GM12878 (cell line): ENCODE data around the gene PERCC1. TPM values are rescaled to one million over a fixed set of nuclear protein-coding genes. Genes with fewer than 3 reads are reported as not detected.

Experiments used
- ATAC-seq: fragments of 200-7000 bp; cut with Tn5 transposase; 3 replicates; pipeline ENCODE4 v1.9.1; 2020; ENCODE audit warnings: mild to moderate bottlenecking, moderate library complexity
- BruUV-seq: library from RNA; stranded (reverse); fragments of 400-500 nt; replicated peaks from 2 replicates; lab custom pipeline; 2021; lab: Mats Ljungman, UMichigan
- CTCF ChIA-PET: fragments of 300-600 bp; sonication (Branson Sonifier 250); formaldehyde crosslinking; extraction: SDS; loops from one replicate; lab custom pipeline; 2021; ENCODE audit warnings: inconsistent platforms; lab: Yijun Ruan, JAX
- POLR2A ChIA-PET: fragments of 350-600 bp; formaldehyde crosslinking; extraction: SDS; loops from one replicate; lab custom pipeline; 2021; ENCODE audit warnings: inconsistent platforms; lab: Charles Lee
- RAD21 ChIA-PET: fragments of 300-600 bp; sonication (Branson Sonifier 250); formaldehyde crosslinking; loops from one replicate; lab custom pipeline; 2023; ENCODE audit warnings: antibody characterized with exemption; ENCODE audit not compliant: unreplicated experiment; lab: Charles Lee
- SMC1A ChIA-PET: fragments of 300-600 bp; sonication (Branson Sonifier 250); formaldehyde crosslinking; loops from one replicate; lab custom pipeline; 2023; ENCODE audit not compliant: unreplicated experiment, uncharacterized antibody; lab: Charles Lee
- DNase-seq: peaks from one replicate; pipeline ENCODE4 v3.0.0-alpha.2; 2011; ENCODE audit warnings: low read depth, low spot score
- FAIRE-seq: peaks from 3 replicates; lab custom pipeline; 2011; peaks lifted over from hg19 to GRCh38; lab: Jason Lieb, UNC
- H2AFZ ChIP-seq: 2 replicates; pipeline ENCODE4 v1.6.0; 2011; ENCODE audit warnings: low read depth, low read length, control low read depth; ENCODE audit not compliant: control insufficient read depth
- H3K27ac ChIP-seq: 2 replicates; pipeline ENCODE4 v1.5.1; 2011; ENCODE audit warnings: control low read depth; ENCODE audit not compliant: control insufficient read depth, insufficient read depth
- H3K27me3 ChIP-seq, 2 experiments: replicated peaks in 1 of 2; 2 replicates each; pipeline versions ENCODE4 v1.6.0 to v1.6.1; 2011; ENCODE audit warnings: low read length in 1 of 2; ENCODE audit not compliant: control insufficient read depth in 2 of 2, insufficient read depth in 2 of 2
- H3K36me3 ChIP-seq, 2 experiments: 2 replicates each; pipeline ENCODE4 v1.5.1; 2011; ENCODE audit warnings: low read length in 1 of 2; ENCODE audit not compliant: control insufficient read depth in 2 of 2, insufficient read depth in 2 of 2
- H3K4me1 ChIP-seq: 2 replicates; pipeline ENCODE4 v1.6.1; 2011; ENCODE audit warnings: mild to moderate bottlenecking, low read length, moderate library complexity, mixed read lengths; ENCODE audit not compliant: control insufficient read depth, insufficient read depth
- H3K4me2 ChIP-seq: 2 replicates; pipeline ENCODE4 v1.6.0; 2011; ENCODE audit warnings: control low read depth; ENCODE audit not compliant: control insufficient read depth, insufficient read depth
- H3K4me3 ChIP-seq: fragments of 200-600 bp; sonication (generic); 2 replicates; pipeline ENCODE4 v1.5.1; 2016
- H3K79me2 ChIP-seq: 2 replicates; pipeline ENCODE4 v1.6.0; 2011; ENCODE audit warnings: low read length; ENCODE audit not compliant: control insufficient read depth, insufficient read depth
- H3K9ac ChIP-seq: 2 replicates; pipeline ENCODE4 v1.8.0; 2011; ENCODE audit warnings: low read length, control low read depth, mixed read lengths; ENCODE audit not compliant: control insufficient read depth, insufficient read depth
- H3K9me3 ChIP-seq: replicated peaks from 3 replicates; pipeline ENCODE4 v1.5.1; 2011; ENCODE audit warnings: mild to moderate bottlenecking, low read length; ENCODE audit not compliant: control insufficient read depth, insufficient read depth
- H4K20me1 ChIP-seq: 2 replicates; pipeline ENCODE4 v1.6.0; 2011; ENCODE audit not compliant: control insufficient read depth, insufficient read depth
- ATF3 ChIP-seq: IDR thresholded peaks from 2 replicates; pipeline ENCODE4 v1.6.1; 2011; ENCODE audit warnings: low read depth, mild to moderate bottlenecking, low read length, moderate library complexity, borderline replicate concordance; ENCODE audit errors: extremely low read depth
- BCL11A ChIP-seq: IDR thresholded peaks from 2 replicates; pipeline ENCODE4 v1.6.1; 2011; ENCODE audit warnings: low read depth, low read length
- BHLHE40 ChIP-seq, 2 experiments: fragments of 450-650 bp in 1 of 2; IDR thresholded peaks; 2 replicates each; pipeline ENCODE4 v1.6.1; 2011 to 2017; ENCODE audit warnings: low read depth in 2 of 2, borderline replicate concordance in 1 of 2, improper control_type of control experiment in 1 of 2, low read length in 1 of 2, mild to moderate bottlenecking in 1 of 2
- DPF2 ChIP-seq: fragments of 450-650 bp; IDR thresholded peaks from 2 replicates; pipeline ENCODE4 v1.6.1; 2017; ENCODE audit warnings: mild to moderate bottlenecking
- FOS ChIP-seq: IDR thresholded peaks from 3 replicates; pipeline ENCODE4 v1.6.1; 2011; ENCODE audit warnings: borderline replicate concordance; ENCODE audit not compliant: insufficient read length; ENCODE audit errors: extremely low read depth
- HDAC6 ChIP-seq: fragments of 200-600 bp; sonication (generic); IDR thresholded peaks from one replicate; pipeline ENCODE4 v1.8.0; 2017; ENCODE audit warnings: antibody characterized with exemption; ENCODE audit not compliant: unreplicated experiment
- HDGF ChIP-seq: fragments of 450-650 bp; IDR thresholded peaks from 2 replicates; pipeline ENCODE4 v1.6.1; 2016; ENCODE audit warnings: antibody characterized with exemption
- HSF1 ChIP-seq: fragments of 150-350 bp; IDR thresholded peaks from 2 replicates; pipeline ENCODE4 v1.6.1; 2014; ENCODE audit warnings: mild to moderate bottlenecking, low read depth, low read length
- LARP7 ChIP-seq: fragments of 450-650 bp; IDR thresholded peaks from 2 replicates; pipeline ENCODE4 v1.6.1; 2017; ENCODE audit warnings: mild to moderate bottlenecking
- PAX5 ChIP-seq: IDR thresholded peaks from 2 replicates; pipeline ENCODE4 v1.6.1; 2011; ENCODE audit warnings: low read depth, low read length, borderline replicate concordance
- PKNOX1 ChIP-seq: fragments of 450-650 bp; IDR thresholded peaks from 2 replicates; pipeline ENCODE4 v1.6.1; 2016; ENCODE audit warnings: mild to moderate bottlenecking
- RELB ChIP-seq: fragments of 450-650 bp; IDR thresholded peaks from 2 replicates; pipeline ENCODE4 v1.6.1; 2017; ENCODE audit warnings: low read depth, mild to moderate bottlenecking, moderate library complexity
- SIX5 ChIP-seq: IDR thresholded peaks from 2 replicates; pipeline ENCODE4 v1.6.1; 2011; ENCODE audit warnings: mild to moderate bottlenecking, low read depth, low read length, moderate library complexity; ENCODE audit not compliant: severe bottlenecking
- STAT3 ChIP-seq: IDR thresholded peaks from 2 replicates; pipeline ENCODE4 v1.6.1; 2011; ENCODE audit warnings: low read depth, low read length, improper control_type of control experiment
- TCF12 ChIP-seq: IDR thresholded peaks from 2 replicates; pipeline ENCODE4 v1.6.1; 2011; ENCODE audit warnings: low read depth, mild to moderate bottlenecking, low read length
- USF2 ChIP-seq: IDR thresholded peaks from 2 replicates; pipeline ENCODE4 v1.6.1; 2011; ENCODE audit warnings: low read depth, low read length, improper control_type of control experiment, borderline replicate concordance
- WRNIP1 ChIP-seq: IDR thresholded peaks from 2 replicates; pipeline ENCODE4 v1.6.1; 2011; ENCODE audit warnings: low read depth, low read length, improper control_type of control experiment, borderline replicate concordance
- ZBED1 ChIP-seq: IDR thresholded peaks from 2 replicates; pipeline ENCODE4 v1.6.1; 2016; ENCODE audit warnings: borderline replicate concordance
- ZBTB33 ChIP-seq: fragments of 450-650 bp; IDR thresholded peaks from 2 replicates; pipeline ENCODE4 v1.6.1; 2017; ENCODE audit warnings: mild to moderate bottlenecking
- whole genome bisulfite sequencing: methylation state at CpG from one replicate; pipeline ENCODE4 v1.1.6; 2016; ENCODE audit warnings: low lambda C conversion rate; ENCODE audit not compliant: insufficient replicate concordance, insufficient coverage; ENCODE audit errors: missing lambda C conversion rate; 5-methylcytosine and 5-hydroxymethylcytosine counted together
- in situ Hi-C: fragments of 300-500 bp; cut with MboI; formaldehyde crosslinking; loops from 9 replicates; pipeline ENCODE4 v1.14.3; 2018; ENCODE audit warnings: mixed read lengths
- intact Hi-C: fragments of 100-400 bp; cut with micrococcal nuclease; formaldehyde crosslinking; loops from one replicate; pipeline ENCODE4 v1.14.2; 2022; ENCODE audit not compliant: unreplicated experiment
- polyA plus RNA-seq, 11 experiments: library from polyadenylated mRNA; depleted of rRNA in 4 of 11; unstranded in 6 of 11; stranded (reverse) in 5 of 11; fragments of >200 nt; fragmentation: Nextera tagmentation in 4 of 11; fragmentation: Illumina TruSeq in 1 of 11; extraction: Ambion mirVana in 4 of 11; extraction: Trizol in 1 of 11; gene quantifications; 1 replicate in 1 of 11; 2 replicates in 10 of 11; pipeline versions ENCODE4 v1.2.1 to v1.2.3, GENCODE V29; 2011 to 2016; ENCODE audit warnings: inconsistent platforms in 2 of 11, missing spikeins in 2 of 11, low read depth in 1 of 11
- total RNA-seq, 4 experiments: library from RNA; depleted of rRNA in 3 of 4; stranded (reverse); fragments of >200 nt in 3 of 4; fragmentation: Illumina TruSeq in 1 of 4; extraction: Trizol in 1 of 4; gene quantifications; 2 replicates each; pipeline versions ENCODE4 v1.2.1 to v1.2.3, GENCODE V29; 2013 to 2021

The PERCC1 gene
- total and polyA plus RNA-seq, 10 of the 15 experiments (the other 5 are each of a cell fraction or from before 2014, with no cell fraction given) = not detected

- Histone ChIP-seq H3K27ac (no peak overlapping the region), H4K20me1 (no peaks in the 10 kb centered on the region; the same call in 1 of the 2 replicates), H3K9me3 (no peaks in the 10 kb centered on the region), H3K36me3 (peaks cover 0 to 2% of the 10 kb centered on the region in 2 experiments; a peak in 2 of 4 replicates), H3K4me3 (no peak overlapping the region), H3K4me2 (no peak overlapping the region), H3K27me3 (no peaks in the 10 kb centered on the region), H3K4me1 (no peaks in the 10 kb centered on the region), H3K9ac (no peak overlapping the region), H3K79me2 (no peaks in the 10 kb centered on the region), H2AFZ (no peak overlapping the region)
- ChIA-PET SMC1A (no interaction called here), CTCF (no interaction called here), RAD21 (no interaction called here), POLR2A (no interaction called here)
- BruUV-seq = no TSS peak
- intact Hi-C loops (no loop called here), in situ Hi-C loops (no loop called here)
- ATAC-seq = no peak
- WGBS = 74% methylated on average over 16 of the region's 16 CpGs
- no peak for DNase-seq
- no peak for FAIRE-seq
- TF ChIP-seq FOS (no peak), PAX5 (no peak), HDAC6 (no peak), USF2 (no peak), ZBED1 (no peak), RELB (no peak), DPF2 (no peak), WRNIP1 (no peak), LARP7 (no peak), TCF12 (no peak), SIX5 (no peak), BCL11A (no peak), STAT3 (no peak), HDGF (no peak), BHLHE40 (IDR thresholded peaks at IDR 0.05; ENCODE audit: borderline replicate concordance in 1 of 2, low read depth in 2 of 2, low read length in 1 of 2) (no peak), ATF3 (no peak), HSF1 (no peak), ZBTB33 (no peak), PKNOX1 (no peak)
These were observed 43.5 kb upstream of the PERCC1 start for GRCh38 chr16:1387331-1387730.
